Right atrium auricular region (tissue), 2 donors: ENCODE measurements around the gene TRDMT1. TPM values are rescaled to one million over a fixed set of nuclear protein-coding genes. Genes with fewer than 3 reads are reported as not detected.

ENCODE experiments used
- DNase-seq: peaks from one replicate; pipeline ENCODE4 v3.0.0-alpha.2; 2019; ENCODE audit warnings: low spot score
- H3K27ac ChIP-seq, 2 donors: fragments of 200-600 bp; sonication (generic); 1 replicate in 1 of 2; 2 replicates in 1 of 2; pipeline ENCODE4 v1.5.1; 2016 to 2019
- H3K27me3 ChIP-seq, 2 donors: fragments of 200-600 bp; sonication (generic); one replicate each; pipeline versions ENCODE4 v1.5.1 to v1.6.0; 2017 to 2019
- H3K36me3 ChIP-seq: fragments of 200-600 bp; sonication (generic); one replicate; pipeline ENCODE4 v1.5.1; 2016
- H3K4me1 ChIP-seq, 2 donors: fragments of 200-600 bp; sonication (generic); one replicate each; pipeline versions ENCODE4 v1.5.1 to v1.6.0; 2017 to 2019
- H3K4me3 ChIP-seq, 2 donors: fragments of 200-600 bp; sonication (generic); 1 replicate in 1 of 2; 2 replicates in 1 of 2; pipeline ENCODE4 v1.5.1; 2017 to 2019; ENCODE audit warnings: mild to moderate bottlenecking in 1 of 2, moderate library complexity in 1 of 2
- H3K9me3 ChIP-seq, 2 donors: fragments of 200-600 bp; sonication (generic); one replicate each; pipeline ENCODE4 v1.5.1; 2019
- CTCF ChIP-seq, 2 donors: fragments of 200-600 bp; sonication (generic); IDR thresholded peaks; one replicate each; pipeline ENCODE4 v1.5.1; 2019; ENCODE audit warnings: antibody characterized with exemption in 2 of 2
- total RNA-seq, 2 donors: library from RNA; depleted of rRNA; stranded (reverse); fragments of >200 nt; gene quantifications; one replicate each; pipeline ENCODE4 v1.1.0, GENCODE V29; 2016

Gene TRDMT1
- total RNA-seq, 2 donors from 2014 or later: 3.8 to 5.0 TPM

- TF ChIP-seq CTCF (IDR thresholded peaks at IDR 0.05): no peak
- no peaks in the 10 kb centered on the region for H3K4me1 ChIP-seq
- no peaks in the 10 kb centered on the region for H3K9me3 ChIP-seq
- DNase-seq: no peak
- no peaks in the 10 kb centered on the region for H3K36me3 ChIP-seq
- H3K27me3 ChIP-seq: no peaks in the 10 kb centered on the region
- no peak overlapping the region for H3K4me3 ChIP-seq
- H3K27ac ChIP-seq: no peak overlapping the region
Observed at GRCh38 chr10:17206210-17206709, 4.8 kb upstream of the TRDMT1 start.

GRCh38 chr10:17203416-17203815, 1.9 kb upstream of the TRDMT1 start:
- H3K36me3 ChIP-seq: no peaks in the 10 kb centered on the region
- H3K27ac ChIP-seq: no peak overlapping the region
- TF ChIP-seq CTCF (IDR thresholded peaks at IDR 0.05): no peak
- DNase-seq: no peak
- H3K4me1 ChIP-seq: peaks cover 0 to 15% of the 10 kb centered on the region in 2 donors
- no peaks in the 10 kb centered on the region for H3K9me3 ChIP-seq
- H3K4me3 ChIP-seq: no peak overlapping the region
- no peaks in the 10 kb centered on the region for H3K27me3 ChIP-seq

- TF ChIP-seq CTCF (IDR thresholded peaks at IDR 0.05): no peak
- H3K27ac ChIP-seq: no peak overlapping the region
- H3K4me1 ChIP-seq: peaks cover 0 to 15% of the 10 kb centered on the region in 2 donors
- no peak overlapping the region for H3K4me3 ChIP-seq
- H3K9me3 ChIP-seq: no peaks in the 10 kb centered on the region
- no peaks in the 10 kb centered on the region for H3K36me3 ChIP-seq
- H3K27me3 ChIP-seq: no peaks in the 10 kb centered on the region
- DNase-seq: no peak
Observed at GRCh38 chr10:17202999-17203398, 1.5 kb upstream of the TRDMT1 start.

- H3K36me3 ChIP-seq: no peaks in the 10 kb centered on the region
- no peaks in the 10 kb centered on the region for H3K27me3 ChIP-seq
- H3K4me1 ChIP-seq: peaks cover 0 to 15% of the 10 kb centered on the region in 2 donors
- no peak overlapping the region for H3K27ac ChIP-seq
- no peak for DNase-seq
- no peak overlapping the region for H3K4me3 ChIP-seq
- H3K9me3 ChIP-seq: no peaks in the 10 kb centered on the region
- TF ChIP-seq CTCF (IDR thresholded peaks at IDR 0.05): no peak
Observed at GRCh38 chr10:17202506-17202905, 1.0 kb upstream of the TRDMT1 start.

- Histone ChIP-seq H3K4me3 (peak overlapping the region; percentile 69 to 82), H3K27me3 (no peaks in the 10 kb centered on the region), H3K4me1 (peaks cover 0 to 15% of the 10 kb centered on the region in 2 donors), H3K9me3 (no peaks in the 10 kb centered on the region), H3K36me3 (no peaks in the 10 kb centered on the region), H3K27ac (peak overlapping the region; percentile 86 to 94)
- no peak for DNase-seq
- TF ChIP-seq CTCF (IDR thresholded peaks at IDR 0.05): no peak
Observed at GRCh38 chr10:17201794-17202116, 283 bp upstream of the TRDMT1 start.
